Endothelial cell (in vitro differentiated cells): Measurements from ENCODE around the gene SEBOX. TPM values are rescaled to one million over a fixed set of nuclear protein-coding genes. Genes with fewer than 3 reads are reported as not detected.

Experiments
- DNase-seq: peaks from one replicate; pipeline ENCODE4 v3.0.0; 2021; ENCODE audit warnings: low spot score
- H3K27ac Mint-ChIP-seq: one replicate; pipeline ENCODE4 v1.8.0; 2021; ENCODE audit warnings: mixed read lengths, inconsistent platforms; ENCODE audit not compliant: unreplicated experiment
- H3K27me3 Mint-ChIP-seq: one replicate; pipeline ENCODE4 v1.8.0; 2021; ENCODE audit warnings: mild to moderate bottlenecking, moderate library complexity, mixed read lengths, inconsistent platforms; ENCODE audit not compliant: unreplicated experiment
- H3K36me3 Mint-ChIP-seq: one replicate; pipeline ENCODE4 v1.8.0; 2021; ENCODE audit warnings: mild to moderate bottlenecking, low read depth, mixed read lengths, inconsistent platforms; ENCODE audit not compliant: unreplicated experiment
- H3K4me1 Mint-ChIP-seq: one replicate; pipeline ENCODE4 v1.8.0; 2021; ENCODE audit warnings: mild to moderate bottlenecking, mixed read lengths, inconsistent platforms; ENCODE audit not compliant: unreplicated experiment
- H3K4me3 Mint-ChIP-seq: one replicate; pipeline ENCODE4 v1.8.0; 2021; ENCODE audit warnings: mild to moderate bottlenecking, mixed read lengths, inconsistent platforms; ENCODE audit not compliant: unreplicated experiment
- H3K9me3 Mint-ChIP-seq: one replicate; pipeline ENCODE4 v1.8.0; 2021; ENCODE audit warnings: mixed read lengths, inconsistent platforms; ENCODE audit not compliant: unreplicated experiment
- total RNA-seq: library from RNA; stranded (reverse); fragmentation: NEBNext Ultra II Directional; extraction: Animal tissue kit (Norgen Biotek cat#: 25700); gene quantifications from one replicate; pipeline ENCODE4 v1.2.1, GENCODE V29; 2021; ENCODE audit not compliant: unreplicated experiment
- TF ChIP-seq, protein P1 (sequence below): fragments of 200-600 bp; sonication (generic); IDR thresholded peaks from one replicate; pipeline ENCODE4 v1.5.0; 2021; ENCODE audit warnings: antibody characterized with exemption; ENCODE audit not compliant: unreplicated experiment

The SEBOX gene
- total RNA-seq, 1 donor from 2014 or later, result not detected

DNA sequence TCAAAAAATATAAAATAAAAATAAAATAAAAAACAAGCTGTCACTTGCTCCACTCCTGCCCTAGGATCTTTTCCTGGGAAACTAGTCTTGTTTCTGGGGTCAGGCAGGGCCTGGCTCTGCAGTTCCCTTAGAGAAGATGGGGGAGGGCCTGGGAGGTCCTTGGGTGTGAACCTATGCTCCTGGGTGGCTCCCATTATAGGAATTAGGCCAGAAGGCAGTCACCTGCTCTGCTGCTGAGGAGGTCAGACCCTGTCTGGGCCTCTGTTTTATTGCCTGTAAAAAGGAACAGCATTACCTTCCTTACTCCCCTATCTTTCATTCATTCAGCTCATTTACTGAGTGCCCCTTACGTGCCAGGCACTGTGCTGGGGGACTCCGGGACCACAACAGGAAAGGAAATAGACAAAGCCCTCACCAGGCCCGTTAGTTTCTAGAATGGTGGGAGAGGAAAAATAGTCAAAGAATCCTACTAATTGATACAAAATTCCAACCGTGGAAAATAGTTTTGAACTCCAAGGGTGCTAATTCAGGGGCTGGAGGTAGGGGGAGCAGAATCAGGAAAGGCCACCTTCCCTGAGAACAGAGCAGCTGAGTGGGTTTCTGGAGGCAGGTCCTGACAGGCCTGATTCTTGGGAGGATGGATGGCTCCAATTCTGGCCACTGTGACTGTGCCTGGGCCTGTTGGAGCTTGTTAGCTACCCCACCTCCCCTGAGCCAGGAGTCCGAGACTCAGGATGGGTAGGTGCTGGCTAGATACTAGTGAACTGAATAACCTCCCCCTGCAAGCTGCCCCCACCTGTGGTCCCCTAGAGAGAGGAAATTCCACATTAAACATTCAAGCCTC, 42.4 kb upstream of the SEBOX start:
- H3K36me3 Mint-ChIP-seq, result no peaks in the 10 kb centered on the region
- no peak overlapping the region for H3K4me3 Mint-ChIP-seq
- H3K4me1 Mint-ChIP-seq, result peaks cover 30% of the 10 kb centered on the region
- H3K27me3 Mint-ChIP-seq, result peaks cover 9% of the 10 kb centered on the region
- TF ChIP-seq, protein P1, sequence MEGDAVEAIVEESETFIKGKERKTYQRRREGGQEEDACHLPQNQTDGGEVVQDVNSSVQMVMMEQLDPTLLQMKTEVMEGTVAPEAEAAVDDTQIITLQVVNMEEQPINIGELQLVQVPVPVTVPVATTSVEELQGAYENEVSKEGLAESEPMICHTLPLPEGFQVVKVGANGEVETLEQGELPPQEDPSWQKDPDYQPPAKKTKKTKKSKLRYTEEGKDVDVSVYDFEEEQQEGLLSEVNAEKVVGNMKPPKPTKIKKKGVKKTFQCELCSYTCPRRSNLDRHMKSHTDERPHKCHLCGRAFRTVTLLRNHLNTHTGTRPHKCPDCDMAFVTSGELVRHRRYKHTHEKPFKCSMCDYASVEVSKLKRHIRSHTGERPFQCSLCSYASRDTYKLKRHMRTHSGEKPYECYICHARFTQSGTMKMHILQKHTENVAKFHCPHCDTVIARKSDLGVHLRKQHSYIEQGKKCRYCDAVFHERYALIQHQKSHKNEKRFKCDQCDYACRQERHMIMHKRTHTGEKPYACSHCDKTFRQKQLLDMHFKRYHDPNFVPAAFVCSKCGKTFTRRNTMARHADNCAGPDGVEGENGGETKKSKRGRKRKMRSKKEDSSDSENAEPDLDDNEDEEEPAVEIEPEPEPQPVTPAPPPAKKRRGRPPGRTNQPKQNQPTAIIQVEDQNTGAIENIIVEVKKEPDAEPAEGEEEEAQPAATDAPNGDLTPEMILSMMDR, result no peak
- H3K27ac Mint-ChIP-seq, result no peak overlapping the region
- no peaks in the 10 kb centered on the region for H3K9me3 Mint-ChIP-seq
- DNase-seq, result no peak

DNA sequence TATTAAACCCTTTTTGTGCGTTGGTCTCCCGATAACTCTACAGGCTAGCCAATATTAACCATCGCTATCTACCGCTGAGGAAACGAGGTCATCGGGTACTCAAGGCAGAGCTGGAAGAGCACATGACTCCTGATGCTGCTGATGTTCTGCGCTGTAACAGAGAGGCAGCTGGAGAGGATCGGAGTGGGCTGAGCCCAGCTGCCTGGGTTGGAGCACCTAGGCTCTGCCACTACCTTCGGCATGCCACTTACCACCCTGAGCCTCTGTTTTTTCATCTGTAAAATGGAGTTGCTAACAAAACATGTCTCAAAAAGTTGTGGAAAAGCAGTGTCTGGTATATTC, 41.4 kb upstream of the SEBOX start:
- H3K27me3 Mint-ChIP-seq, result peaks cover 9% of the 10 kb centered on the region
- H3K27ac Mint-ChIP-seq, result no peak overlapping the region
- no peaks in the 10 kb centered on the region for H3K9me3 Mint-ChIP-seq
- TF ChIP-seq, protein P1, result no peak
- DNase-seq, result no peak
- no peaks in the 10 kb centered on the region for H3K36me3 Mint-ChIP-seq
- H3K4me1 Mint-ChIP-seq, result peaks cover 38% of the 10 kb centered on the region
- peak overlapping the region; percentile 64 for H3K4me3 Mint-ChIP-seq

DNA sequence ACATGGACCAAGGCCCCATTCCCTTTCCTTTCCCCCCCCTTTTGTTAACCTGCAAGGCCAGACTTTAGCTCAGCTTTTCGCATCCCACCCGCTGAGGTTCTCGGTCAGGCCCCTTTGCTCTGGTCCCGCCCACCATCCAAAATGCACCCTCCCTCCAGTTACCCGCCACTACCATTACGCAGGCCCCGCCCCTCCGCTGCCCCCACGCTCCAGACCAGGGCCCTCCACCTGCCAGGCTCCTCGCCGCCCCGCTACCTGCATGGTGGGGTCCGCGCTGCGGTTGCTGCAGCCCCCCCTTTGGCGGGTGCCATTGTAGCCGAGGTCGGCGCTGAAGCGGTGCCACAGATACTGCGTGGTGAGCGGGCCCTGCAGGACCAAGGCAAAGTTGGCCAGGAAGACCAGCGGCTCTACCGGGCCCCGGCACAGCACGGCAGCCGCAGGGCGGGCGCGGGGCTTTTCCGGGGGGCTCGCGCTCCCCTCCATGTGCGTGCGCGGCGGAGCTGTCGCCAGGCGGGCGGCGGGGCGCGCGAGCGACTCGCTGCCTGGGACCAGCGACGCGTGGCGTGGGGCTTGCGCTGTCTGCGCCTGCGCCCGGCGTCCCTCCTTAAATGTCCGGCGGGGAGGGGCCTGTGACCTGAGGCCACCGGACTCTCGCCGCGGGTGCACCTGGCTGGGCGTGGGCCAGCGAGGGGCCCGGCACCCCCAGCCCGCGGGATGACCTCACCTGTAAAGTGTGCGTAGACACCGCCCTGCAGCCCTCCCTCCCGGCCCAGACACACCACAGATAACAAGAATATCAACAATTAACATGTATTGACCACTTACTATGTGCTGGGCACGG, 40.9 kb upstream of the SEBOX start, which contains the start of gene SLC46A1:
SLC46A1 (minus strand) TSS at position 581 of the 841 bp plus-strand sequence; CDS start at position 483, 98 bp downstream.
- H3K27ac Mint-ChIP-seq, result no peak within 1 kb of the TSS
- H3K27me3 Mint-ChIP-seq, result peaks cover 9% of the 10 kb centered on the region
- peaks cover 3% of the 10 kb centered on the region for H3K36me3 Mint-ChIP-seq
- TF ChIP-seq, protein P1, result no peak
- H3K9me3 Mint-ChIP-seq, result no peaks in the 10 kb centered on the region
- peaks cover 43% of the 10 kb centered on the region for H3K4me1 Mint-ChIP-seq
- DNase-seq, result peak; percentile 49
- peak within 1 kb of the TSS; percentile 81 for H3K4me3 Mint-ChIP-seq

DNA sequence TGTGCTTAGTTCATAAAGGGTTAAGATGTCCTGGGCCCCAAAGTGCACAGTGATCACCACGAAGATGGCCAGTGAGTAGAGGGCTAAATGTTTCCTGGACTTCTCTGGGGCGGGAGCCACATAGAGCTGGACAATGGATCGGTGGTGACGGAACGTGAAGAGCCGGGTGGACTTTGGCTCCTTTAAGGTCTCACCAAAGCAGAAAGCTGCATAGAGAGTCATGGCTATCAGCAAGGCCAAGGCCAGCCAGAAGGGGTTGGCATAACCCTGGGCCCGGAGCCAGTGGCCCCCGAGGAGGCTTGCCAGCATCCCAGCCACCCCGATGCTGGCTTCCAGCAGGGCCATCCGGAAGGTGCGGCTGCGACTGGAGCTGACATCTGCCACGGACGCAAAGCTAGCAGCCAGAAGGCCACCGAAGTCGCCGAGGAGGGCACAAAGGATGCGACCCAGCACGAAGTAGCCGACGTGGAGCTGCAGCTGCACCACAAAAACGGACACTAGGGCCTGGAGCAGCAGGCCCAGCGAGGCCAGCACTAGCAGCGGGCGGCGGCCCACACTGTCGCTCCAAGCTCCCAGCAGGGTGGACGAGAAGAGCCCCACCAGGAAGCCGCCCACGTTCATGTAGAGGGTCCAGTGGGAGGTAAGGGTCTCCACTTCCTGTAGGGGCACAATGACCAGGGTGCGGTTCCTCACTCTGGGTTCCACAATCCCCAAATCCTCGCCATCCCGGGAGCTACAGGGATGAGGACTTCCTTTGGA, 40.0 kb upstream of the SEBOX start:
- Mint-ChIP-seq H3K27ac (no peak overlapping the region), H3K36me3 (peaks cover 3% of the 10 kb centered on the region), H3K27me3 (peaks cover 9% of the 10 kb centered on the region), H3K4me1 (peaks cover 43% of the 10 kb centered on the region), H3K9me3 (no peaks in the 10 kb centered on the region), H3K4me3 (peak overlapping the region; percentile 81)
- TF ChIP-seq, protein P1, result no peak
- no peak for DNase-seq
